HCT116 (cell line): ENCODE measurements around the gene ARFGAP1. TPM values are rescaled to one million over a fixed set of nuclear protein-coding genes. Genes with fewer than 3 reads are reported as not detected.

Source experiments
- ATAC-seq: fragments of 200-7000 bp; cut with Tn5 transposase; 2 replicates; pipeline ENCODE4 v1.9.1; 2020; ENCODE audit warnings: mild to moderate bottlenecking, moderate library complexity
- BruUV-seq: library from RNA; stranded (reverse); fragments of 400-500 nt; replicated peaks from 2 replicates; lab custom pipeline; 2021; lab: Mats Ljungman, UMichigan
- CTCF ChIA-PET: fragments of 300-600 bp; sonication (Branson Sonifier 250); formaldehyde crosslinking; loops from one replicate; lab custom pipeline; 2021; ENCODE audit warnings: antibody characterized with exemption; lab: Charles Lee
- POLR2A ChIA-PET: fragments of 300-600, 350-600 bp; sonication (Branson Sonifier 250); formaldehyde crosslinking; loops from one replicate; lab custom pipeline; 2021; ENCODE audit warnings: antibody characterized with exemption; lab: Charles Lee
- RAD21 ChIA-PET, 2 experiments: fragments of 300-600 bp; sonication (Branson Sonifier 250); formaldehyde crosslinking; loops; one replicate each; lab custom pipeline; 2023; ENCODE audit warnings: low total read pairs in 2 of 2; ENCODE audit not compliant: uncharacterized antibody in 2 of 2, unreplicated experiment in 2 of 2, low non-redundant PET in 1 of 2; lab: Charles Lee
- DNase-seq: peaks from one replicate; pipeline ENCODE4 v3.0.0-alpha.2; 2010; ENCODE audit warnings: low read depth, low spot score
- H2AFZ ChIP-seq: fragments of 200-600 bp; shearing (Covaris generic), sonication (generic); 2 replicates; pipeline ENCODE4 v1.6.1; 2017; ENCODE audit warnings: low read depth, mixed run types, mixed read lengths, antibody characterized with exemption, low read length; ENCODE audit not compliant: poor library complexity, severe bottlenecking
- H3K27ac ChIP-seq: 2 replicates; pipeline ENCODE4 v1.5.1; 2012; ENCODE audit warnings: low read depth, low read length
- H3K27me3 ChIP-seq: fragments of 200-600 bp; sonication (generic); 2 replicates; pipeline ENCODE4 v1.6.1; 2016; ENCODE audit warnings: mixed run types, low read length, mixed read lengths; ENCODE audit not compliant: insufficient read depth
- H3K36me3 ChIP-seq, 2 experiments: fragments of 200-500 bp in 1 of 2; fragments of 200-600 bp in 1 of 2; sonication (Bioruptor generic) in 1 of 2; sonication (generic) in 1 of 2; 2 replicates each; pipeline versions ENCODE4 v1.5.1 to v1.6.1; 2014 to 2016; ENCODE audit warnings: low read length in 2 of 2, inconsistent platforms in 1 of 2, mixed read lengths in 1 of 2, mixed run types in 1 of 2; ENCODE audit not compliant: insufficient read depth in 2 of 2, control insufficient read depth in 1 of 2
- H3K4me1 ChIP-seq, 2 experiments: fragments of 200-600 bp in 1 of 2; sonication (generic) in 1 of 2; 2 replicates each; pipeline versions ENCODE4 v1.5.1 to v1.6.1; 2012 to 2017; ENCODE audit warnings: low read length in 2 of 2, inconsistent platforms in 1 of 2, mild to moderate bottlenecking in 1 of 2, mixed read lengths in 1 of 2, mixed run types in 1 of 2, moderate library complexity in 1 of 2; ENCODE audit not compliant: insufficient read depth in 2 of 2, control insufficient read depth in 1 of 2
- H3K4me2 ChIP-seq: fragments of 200-600 bp; sonication (generic); 2 replicates; pipeline ENCODE4 v1.6.1; 2017; ENCODE audit warnings: mixed run types, low read length, mixed read lengths
- H3K4me3 ChIP-seq, 2 experiments: fragments of 200-600 bp in 1 of 2; sonication (generic) in 1 of 2; replicated peaks in 1 of 2; 2 replicates each; pipeline ENCODE4 v1.5.1; 2011 to 2016; ENCODE audit warnings: low read length in 2 of 2, control low read depth in 1 of 2, low read depth in 1 of 2, mild to moderate bottlenecking in 1 of 2, mixed read lengths in 1 of 2, mixed run types in 1 of 2
- H3K79me2 ChIP-seq: fragments of 200-600 bp; sonication (generic); 2 replicates; pipeline ENCODE4 v1.6.1; 2017; ENCODE audit warnings: mild to moderate bottlenecking, mixed run types, low read length, moderate library complexity, mixed read lengths; ENCODE audit not compliant: insufficient read depth
- H3K9ac ChIP-seq: fragments of 200-600 bp; sonication (generic); 2 replicates; pipeline ENCODE4 v1.6.1; 2016; ENCODE audit warnings: low read length, mixed read lengths
- H3K9me2 ChIP-seq: fragments of 200-600 bp; sonication (generic), shearing (Covaris generic); 2 replicates; pipeline ENCODE4 v1.6.1; 2017; ENCODE audit warnings: mixed run types, mild to moderate bottlenecking, moderate library complexity; ENCODE audit not compliant: insufficient read depth
- H3K9me3 ChIP-seq, 2 experiments: fragments of 200-500 bp in 1 of 2; fragments of 200-600 bp in 1 of 2; sonication (Bioruptor generic) in 1 of 2; sonication (generic) in 1 of 2; 2 replicates each; pipeline ENCODE4 v1.6.1; 2014 to 2017; ENCODE audit warnings: low read length in 2 of 2, mixed read lengths in 2 of 2, inconsistent platforms in 1 of 2, low read depth in 1 of 2, mild to moderate bottlenecking in 1 of 2, mixed run types in 1 of 2, moderate library complexity in 1 of 2; ENCODE audit not compliant: control insufficient read depth in 1 of 2, insufficient read depth in 1 of 2
- H4K20me1 ChIP-seq: fragments of 200-600 bp; sonication (generic), shearing (Covaris generic); 2 replicates; pipeline ENCODE4 v1.6.1; 2017; ENCODE audit warnings: mixed run types, mild to moderate bottlenecking, moderate library complexity; ENCODE audit not compliant: insufficient read depth
- CBX3 ChIP-seq: IDR thresholded peaks from 2 replicates; pipeline ENCODE4 v1.6.1; 2012; ENCODE audit warnings: low read depth
- CEBPB ChIP-seq: IDR thresholded peaks from 2 replicates; pipeline ENCODE4 v1.6.1; 2012; ENCODE audit warnings: low read depth
- EZH2 ChIP-seq: fragments of 200-600 bp; sonication (generic); IDR thresholded peaks from 2 replicates; pipeline ENCODE4 v1.6.1; 2017; ENCODE audit warnings: antibody characterized with exemption, mixed run types
- MAX ChIP-seq: IDR thresholded peaks from 2 replicates; pipeline ENCODE4 v1.6.1; 2012
- POLR2A ChIP-seq: IDR thresholded peaks from 2 replicates; pipeline ENCODE4 v1.7.0; 2011; ENCODE audit warnings: borderline replicate concordance; ENCODE audit not compliant: insufficient read depth, insufficient read length; ENCODE audit errors: extremely low read depth
- SIN3A ChIP-seq: IDR thresholded peaks from 2 replicates; pipeline ENCODE4 v1.6.1; 2012; ENCODE audit warnings: low read depth
- SP1 ChIP-seq: IDR thresholded peaks from 2 replicates; pipeline ENCODE4 v1.6.1; 2012; ENCODE audit warnings: low read depth
- SRF ChIP-seq: IDR thresholded peaks from 2 replicates; pipeline ENCODE4 v1.6.1; 2012; ENCODE audit warnings: low read depth
- TCF7L2 ChIP-seq: IDR thresholded peaks from 2 replicates; pipeline ENCODE4 v1.7.0; 2011; ENCODE audit warnings: borderline replicate concordance, inconsistent platforms; ENCODE audit not compliant: insufficient read depth, insufficient read length; ENCODE audit errors: extremely low read depth
- ZBTB33 ChIP-seq: IDR thresholded peaks from 2 replicates; pipeline ENCODE4 v1.6.1; 2011; ENCODE audit warnings: mild to moderate bottlenecking, low read length, moderate library complexity; ENCODE audit not compliant: insufficient replicate concordance; ENCODE audit errors: extremely low read depth
- ZNF274 ChIP-seq: fragments of 200-500 bp; sonication (Bioruptor generic); IDR thresholded peaks from 2 replicates; pipeline ENCODE4 v1.6.1; 2014; ENCODE audit warnings: mild to moderate bottlenecking, low read depth, low read length, inconsistent platforms
- intact Hi-C: fragments of 100-400 bp; cut with micrococcal nuclease; formaldehyde crosslinking; loops from 2 replicates; pipeline ENCODE4 v1.10.0; 2022
- total RNA-seq: library from RNA; stranded (reverse); gene quantifications from one replicate; pipeline ENCODE4 v1.2.1, GENCODE V29; 2021; ENCODE audit not compliant: unreplicated experiment
- TF ChIP-seq, protein P1 (sequence below), 3 experiments: fragments of 200-600 bp in 1 of 3; sonication (generic) in 1 of 3; IDR thresholded peaks in 2 of 3; conservative IDR thresholded peaks in 1 of 3; 2 replicates each; pipeline ENCODE4 v1.5.1; 2012 to 2017; ENCODE audit warnings: low read depth in 2 of 3, low read length in 2 of 3, antibody characterized with exemption in 1 of 3, borderline replicate concordance in 1 of 3, control low read depth in 1 of 3, mild to moderate bottlenecking in 1 of 3, mixed read lengths in 1 of 3, mixed run types in 1 of 3, moderate library complexity in 1 of 3; ENCODE audit not compliant: insufficient read depth in 1 of 3

ARFGAP1 gene
- total RNA-seq, 1 experiment from 2014 or later = 94.4 TPM

- ChIA-PET POLR2A (no interaction called here), CTCF (no interaction called here), RAD21 (no interaction called here)
- DNase-seq (no peak), ATAC-seq (no peak)
- Histone ChIP-seq H3K4me1 (peaks cover 10 to 13% of the 10 kb centered on the region in 2 experiments), H3K36me3 (peaks cover 30 to 38% of the 10 kb centered on the region in 2 experiments), H3K4me3 (no peak overlapping the region), H3K27ac (no peak overlapping the region), H3K9me3 (no peaks in the 10 kb centered on the region), H3K79me2 (peaks cover 41% of the 10 kb centered on the region), H4K20me1 (no peaks in the 10 kb centered on the region), H3K27me3 (no peaks in the 10 kb centered on the region), H3K9me2 (no peaks in the 10 kb centered on the region), H3K4me2 (no peak overlapping the region), H2AFZ (no peak overlapping the region), H3K9ac (no peak overlapping the region)
- no peak for TF ChIP-seq CBX3
- TF ChIP-seq, protein P1, sequence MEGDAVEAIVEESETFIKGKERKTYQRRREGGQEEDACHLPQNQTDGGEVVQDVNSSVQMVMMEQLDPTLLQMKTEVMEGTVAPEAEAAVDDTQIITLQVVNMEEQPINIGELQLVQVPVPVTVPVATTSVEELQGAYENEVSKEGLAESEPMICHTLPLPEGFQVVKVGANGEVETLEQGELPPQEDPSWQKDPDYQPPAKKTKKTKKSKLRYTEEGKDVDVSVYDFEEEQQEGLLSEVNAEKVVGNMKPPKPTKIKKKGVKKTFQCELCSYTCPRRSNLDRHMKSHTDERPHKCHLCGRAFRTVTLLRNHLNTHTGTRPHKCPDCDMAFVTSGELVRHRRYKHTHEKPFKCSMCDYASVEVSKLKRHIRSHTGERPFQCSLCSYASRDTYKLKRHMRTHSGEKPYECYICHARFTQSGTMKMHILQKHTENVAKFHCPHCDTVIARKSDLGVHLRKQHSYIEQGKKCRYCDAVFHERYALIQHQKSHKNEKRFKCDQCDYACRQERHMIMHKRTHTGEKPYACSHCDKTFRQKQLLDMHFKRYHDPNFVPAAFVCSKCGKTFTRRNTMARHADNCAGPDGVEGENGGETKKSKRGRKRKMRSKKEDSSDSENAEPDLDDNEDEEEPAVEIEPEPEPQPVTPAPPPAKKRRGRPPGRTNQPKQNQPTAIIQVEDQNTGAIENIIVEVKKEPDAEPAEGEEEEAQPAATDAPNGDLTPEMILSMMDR (IDR thresholded peaks at IDR 0.05 in 2 of 3, conservative IDR thresholded peaks at IDR 0.05 in 1 of 3; ENCODE audit: borderline replicate concordance in 1 of 3, insufficient read depth in 1 of 3, low read depth in 2 of 3, low read length in 2 of 3) = peak in 1 of 3 experiments; percentile 29; a peak in 1 of 6 replicates
- no TSS peak for BruUV-seq
- intact Hi-C loops = no loop called here
Measured at GRCh38 chr20:63278661-63279060, 6.0 kb downstream of the ARFGAP1 start.

DNA sequence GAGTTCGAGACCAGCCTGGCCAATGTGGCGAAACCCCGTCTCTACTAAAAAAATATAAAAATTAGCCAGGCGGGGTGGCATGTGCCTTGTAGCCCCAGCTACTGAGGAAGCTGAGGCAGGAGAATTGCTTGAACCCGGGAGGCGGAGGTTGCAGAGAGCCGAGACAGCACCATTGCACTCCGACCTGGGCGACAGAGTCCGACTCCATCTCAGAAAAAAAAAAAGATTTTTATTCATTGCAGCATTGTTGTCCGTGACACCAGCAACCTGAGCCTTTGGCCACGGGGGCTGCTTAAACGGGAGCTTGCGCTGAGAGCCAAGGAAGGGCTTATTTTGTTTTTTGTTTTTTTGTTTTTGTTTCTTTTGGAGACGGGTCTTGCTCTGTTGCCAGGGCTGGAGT lies 7.3 kb downstream of the ARFGAP1 start:
- Histone ChIP-seq H3K9me2 (no peaks in the 10 kb centered on the region), H3K4me2 (no peak overlapping the region), H4K20me1 (no peaks in the 10 kb centered on the region), H3K9me3 (no peaks in the 10 kb centered on the region), H2AFZ (no peak overlapping the region), H3K9ac (no peak overlapping the region), H3K4me1 (peaks cover 0 to under 1% of the 10 kb centered on the region in 2 experiments; a peak in 1 of 4 replicates), H3K36me3 (peaks cover 30 to 38% of the 10 kb centered on the region in 2 experiments), H3K4me3 (no peak overlapping the region), H3K27me3 (no peaks in the 10 kb centered on the region), H3K27ac (no peak overlapping the region), H3K79me2 (peaks cover 28% of the 10 kb centered on the region)
- DNase-seq (no peak), ATAC-seq (no peak)
- intact Hi-C loops = no loop called here
- ChIA-PET POLR2A (no interaction called here), RAD21 (no interaction called here), CTCF (interaction anchor here (1.8 kb wide), 1 partner anchor 56 kb away, joined by 10 read pairs; no protein-coding TSS in a partner anchor)
- TF ChIP-seq SIN3A (no peak), CEBPB (no peak), SRF (no peak), EZH2 (no peak), ZNF274 (no peak), POLR2A (no peak), ZBTB33 (no peak), TCF7L2 (no peak), SP1 (no peak), MAX (no peak), CBX3 (no peak)
- TF ChIP-seq, protein P1 (IDR thresholded peaks at IDR 0.05 in 2 of 3, conservative IDR thresholded peaks at IDR 0.05 in 1 of 3; ENCODE audit: borderline replicate concordance in 1 of 3, insufficient read depth in 1 of 3, low read depth in 2 of 3, low read length in 2 of 3) = no peak
- BruUV-seq = no TSS peak
